ENCODE measurements around the gene CYB561. TPM values are rescaled to one million over a fixed set of nuclear protein-coding genes. Genes with fewer than 3 reads are reported as not detected.

Gene CYB561
- total RNA-seq, 1 experiment from 2014 or later = 67.6 TPM

GRCh38 chr17:63399856-63400255 is 46.2 kb downstream of the CYB561 start:
- no peaks in the 10 kb centered on the region for H3K9me3 ChIP-seq (ENCODE audit: control insufficient read depth in 1 of 2, insufficient read depth in 1 of 2, low read depth in 1 of 2, low read length in 2 of 2)
- ChIA-PET RAD21 (ENCODE audit: low non-redundant PET in 1 of 2, low total read pairs in 2 of 2, uncharacterized antibody in 2 of 2, unreplicated experiment in 2 of 2) (no interaction called here), POLR2A (no interaction called here), CTCF (interaction anchor here (1.1 kb wide), 1 partner anchor 26 kb away, joined by 4 read pairs; no protein-coding TSS in a partner anchor)
- no peaks in the 10 kb centered on the region for H3K4me1 ChIP-seq (ENCODE audit: control insufficient read depth in 1 of 2, insufficient read depth in 2 of 2, low read length in 2 of 2)
- H3K36me3 ChIP-seq (ENCODE audit: control insufficient read depth in 1 of 2, insufficient read depth in 2 of 2, low read length in 2 of 2) = no peaks in the 10 kb centered on the region; a peak in 1 of 4 replicates
- H3K27me3 ChIP-seq (ENCODE audit: insufficient read depth, low read length) = no peaks in the 10 kb centered on the region
- H3K9me2 ChIP-seq (ENCODE audit: insufficient read depth) = no peaks in the 10 kb centered on the region
- ATAC-seq = no peak
- H2AFZ ChIP-seq (ENCODE audit: low read depth, low read length, poor library complexity, severe bottlenecking) = no peak overlapping the region
- H3K27ac ChIP-seq (ENCODE audit: low read depth, low read length) = no peak overlapping the region
- DNase-seq (ENCODE audit: low read depth, low spot score) = no peak
- no peak overlapping the region for H3K4me2 ChIP-seq (ENCODE audit: low read length)
- no peaks in the 10 kb centered on the region for H3K79me2 ChIP-seq (ENCODE audit: insufficient read depth, low read length)
- BruUV-seq (replicated peaks) = no TSS peak
- no peak overlapping the region for H3K4me3 ChIP-seq (replicated peaks in 1 of 2; ENCODE audit: low read depth in 1 of 2, low read length in 2 of 2)
- no peak overlapping the region for H3K9ac ChIP-seq (ENCODE audit: low read length)
- intact Hi-C loops (cut with micrococcal nuclease) = loop anchor here (10.0 kb wide), 1 partner anchor 845 kb away; no protein-coding TSS in a partner anchor
- TF ChIP-seq ZNF274 (IDR thresholded peaks at IDR 0.05; ENCODE audit: low read depth, low read length) (no peak), EZH2phosphoT487 (IDR thresholded peaks at IDR 0.05; ENCODE audit: borderline replicate concordance) (no peak), EGR1 (IDR thresholded peaks at IDR 0.05; ENCODE audit: low read depth) (no peak), TCF7L2 (IDR thresholded peaks at IDR 0.05; ENCODE audit: borderline replicate concordance, extremely low read depth, insufficient read depth, insufficient read length) (no peak), CBX3 (IDR thresholded peaks at IDR 0.05; ENCODE audit: low read depth) (no peak), RAD21 (IDR thresholded peaks at IDR 0.05; ENCODE audit: low read depth) (no peak), ATF3 (IDR thresholded peaks at IDR 0.05) (no peak), POLR2AphosphoS5 (IDR thresholded peaks at IDR 0.05; ENCODE audit: low read depth, low read length) (no peak), MAX (IDR thresholded peaks at IDR 0.05) (no peak), SP1 (IDR thresholded peaks at IDR 0.05; ENCODE audit: low read depth) (no peak), FOSL1 (IDR thresholded peaks at IDR 0.05; ENCODE audit: low read depth) (no peak), YY1 (IDR thresholded peaks at IDR 0.05; ENCODE audit: extremely low read depth, insufficient replicate concordance, low read depth, low read length) (no peak), POLR2A (IDR thresholded peaks at IDR 0.05; ENCODE audit: borderline replicate concordance, extremely low read depth, insufficient read depth, insufficient read length) (no peak)
- TF ChIP-seq, protein P1, sequence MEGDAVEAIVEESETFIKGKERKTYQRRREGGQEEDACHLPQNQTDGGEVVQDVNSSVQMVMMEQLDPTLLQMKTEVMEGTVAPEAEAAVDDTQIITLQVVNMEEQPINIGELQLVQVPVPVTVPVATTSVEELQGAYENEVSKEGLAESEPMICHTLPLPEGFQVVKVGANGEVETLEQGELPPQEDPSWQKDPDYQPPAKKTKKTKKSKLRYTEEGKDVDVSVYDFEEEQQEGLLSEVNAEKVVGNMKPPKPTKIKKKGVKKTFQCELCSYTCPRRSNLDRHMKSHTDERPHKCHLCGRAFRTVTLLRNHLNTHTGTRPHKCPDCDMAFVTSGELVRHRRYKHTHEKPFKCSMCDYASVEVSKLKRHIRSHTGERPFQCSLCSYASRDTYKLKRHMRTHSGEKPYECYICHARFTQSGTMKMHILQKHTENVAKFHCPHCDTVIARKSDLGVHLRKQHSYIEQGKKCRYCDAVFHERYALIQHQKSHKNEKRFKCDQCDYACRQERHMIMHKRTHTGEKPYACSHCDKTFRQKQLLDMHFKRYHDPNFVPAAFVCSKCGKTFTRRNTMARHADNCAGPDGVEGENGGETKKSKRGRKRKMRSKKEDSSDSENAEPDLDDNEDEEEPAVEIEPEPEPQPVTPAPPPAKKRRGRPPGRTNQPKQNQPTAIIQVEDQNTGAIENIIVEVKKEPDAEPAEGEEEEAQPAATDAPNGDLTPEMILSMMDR (IDR thresholded peaks at IDR 0.05 in 2 of 3, conservative IDR thresholded peaks at IDR 0.05 in 1 of 3; ENCODE audit: borderline replicate concordance in 1 of 3, insufficient read depth in 1 of 3, low read depth in 2 of 3, low read length in 2 of 3) = no peak
- no peaks in the 10 kb centered on the region for H4K20me1 ChIP-seq (ENCODE audit: insufficient read depth)

All from HCT116 (cell line).